ENCODE data around the gene GPATCH3.

The GPATCH3 gene

DNA sequence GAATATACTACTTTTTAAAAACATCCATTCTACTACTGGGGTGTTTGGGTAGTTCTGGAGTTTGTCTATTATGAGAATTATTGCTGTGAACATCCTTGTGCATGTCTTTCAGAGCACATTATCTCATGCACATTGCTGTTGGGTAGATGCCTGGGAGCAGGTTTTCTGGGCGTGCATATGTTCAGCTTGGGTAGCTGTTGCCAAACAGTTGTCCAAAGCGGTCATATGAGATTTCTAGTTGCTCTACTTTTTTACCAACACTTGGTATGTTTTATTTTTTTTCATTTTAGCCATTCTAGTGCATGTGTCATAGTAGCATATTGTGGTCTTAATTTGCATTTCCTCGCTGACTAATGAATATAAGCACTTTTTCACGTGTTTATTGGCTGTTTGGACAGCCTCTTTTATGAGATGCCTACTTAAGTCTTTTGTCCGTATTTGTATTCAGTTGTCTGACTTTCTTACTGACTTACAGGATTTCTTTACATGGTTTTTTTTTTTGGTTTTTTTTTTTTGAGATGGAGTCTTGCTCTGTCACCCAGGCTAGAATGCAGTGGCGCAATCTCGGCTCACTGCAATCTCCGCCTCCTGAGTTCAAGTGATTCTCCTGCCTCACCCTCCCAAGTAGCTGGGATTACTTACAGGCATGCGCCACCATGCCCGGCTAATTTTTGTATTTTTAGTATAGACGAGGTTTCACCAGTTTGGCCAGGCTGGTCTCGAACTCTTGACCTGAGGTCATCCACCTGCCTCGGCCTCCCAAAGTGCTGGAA, 55.7 kb downstream of the GPATCH3 start:
- no peak for DNase-seq (ENCODE audit: low read depth)
